Endothelial cell of umbilical vein (primary cell): ENCODE results near the gene ATRNL1. TPM values are rescaled to one million over a fixed set of nuclear protein-coding genes. Genes with fewer than 3 reads are reported as not detected.

Source experiments
- BruUV-seq: library from RNA; stranded (reverse); fragments of 400-500 nt; replicated peaks from 2 replicates; lab custom pipeline; 2021; lab: Mats Ljungman, UMichigan
- CTCF ChIA-PET: fragments of 300-600, 350-600 bp; sonication (Branson Sonifier 250); formaldehyde crosslinking; loops from one replicate; lab custom pipeline; 2021; ENCODE audit warnings: antibody characterized with exemption, inconsistent platforms; lab: Charles Lee
- POLR2A ChIA-PET: fragments of 300-600, 350-600 bp; sonication (Branson Sonifier 250); formaldehyde crosslinking; loops from one replicate; lab custom pipeline; 2021; ENCODE audit warnings: antibody characterized with exemption, inconsistent platforms; lab: Charles Lee
- DNase-seq: peaks from one replicate; pipeline ENCODE4 v3.0.0-alpha.2; 2011; ENCODE audit warnings: low read depth, low spot score
- FAIRE-seq: peaks from 2 replicates; lab custom pipeline; 2011; peaks lifted over from hg19 to GRCh38; lab: Jason Lieb, UNC
- H2AFZ ChIP-seq: 2 replicates; pipeline ENCODE4 v1.6.0; 2012; ENCODE audit warnings: low read depth, low read length, control low read depth, inconsistent platforms
- H3K27ac ChIP-seq: 2 replicates; pipeline ENCODE4 v1.5.1; 2011; ENCODE audit warnings: low read depth, mild to moderate bottlenecking, control low read depth, low read length, moderate library complexity; ENCODE audit not compliant: insufficient read depth
- H3K27me3 ChIP-seq, 2 experiments: 2 replicates each; pipeline versions ENCODE4 v1.6.0 to v1.6.1; 2011; ENCODE audit warnings: low read length in 2 of 2, mixed read lengths in 1 of 2; ENCODE audit not compliant: control insufficient read depth in 2 of 2, insufficient read depth in 2 of 2
- H3K36me3 ChIP-seq, 2 experiments: 2 replicates in 1 of 2; 3 replicates in 1 of 2; pipeline ENCODE4 v1.5.1; 2011; ENCODE audit warnings: low read length in 2 of 2, mild to moderate bottlenecking in 1 of 2, moderate library complexity in 1 of 2; ENCODE audit not compliant: control insufficient read depth in 2 of 2, insufficient read depth in 2 of 2; ENCODE audit errors: extremely low read depth in 1 of 2
- H3K4me1 ChIP-seq: 3 replicates; pipeline ENCODE4 v1.5.1; 2011; ENCODE audit warnings: mild to moderate bottlenecking, low read length; ENCODE audit not compliant: control insufficient read depth, insufficient read depth; ENCODE audit errors: extremely low read depth
- H3K4me2 ChIP-seq: 2 replicates; pipeline ENCODE4 v1.6.1; 2011; ENCODE audit warnings: low read length, control low read depth, mixed read lengths; ENCODE audit not compliant: insufficient read depth
- H3K4me3 ChIP-seq, 3 experiments: fragments of 200-600 bp in 1 of 3; sonication (generic), shearing (Covaris generic) in 1 of 3; replicated peaks in 1 of 3; 2 replicates each; pipeline ENCODE4 v1.5.1; 2011 to 2016; ENCODE audit warnings: control low read depth in 3 of 3, low read length in 3 of 3, mild to moderate bottlenecking in 2 of 3, inconsistent platforms in 1 of 3, low read depth in 1 of 3, moderate library complexity in 1 of 3; ENCODE audit not compliant: insufficient read depth in 1 of 3
- H3K79me2 ChIP-seq: 2 replicates; pipeline ENCODE4 v1.6.0; 2012; ENCODE audit warnings: low read length, inconsistent platforms; ENCODE audit not compliant: control insufficient read depth, insufficient read depth
- H3K9ac ChIP-seq: replicated peaks from 2 replicates; pipeline ENCODE3; 2011; ENCODE audit warnings: low read length, control low read depth; ENCODE audit not compliant: insufficient read depth; ENCODE audit errors: extremely low read depth
- H3K9me1 ChIP-seq: replicated peaks from 3 replicates; pipeline ENCODE4 v1.6.0; 2011; ENCODE audit warnings: mild to moderate bottlenecking, low read length; ENCODE audit not compliant: control insufficient read depth, insufficient read depth; ENCODE audit errors: extremely low read depth
- H3K9me3 ChIP-seq: replicated peaks from 2 replicates; pipeline ENCODE4 v1.5.1; 2012; ENCODE audit warnings: low read length, inconsistent platforms; ENCODE audit not compliant: control insufficient read depth, insufficient read depth
- H4K20me1 ChIP-seq: replicated peaks from 2 replicates; pipeline ENCODE3; 2011; ENCODE audit warnings: mild to moderate bottlenecking, low read length; ENCODE audit not compliant: control insufficient read depth, insufficient read depth; ENCODE audit errors: extremely low read depth
- CTCF ChIP-seq, 2 donors: IDR thresholded peaks; 1 replicate in 1 of 2; 2 replicates in 1 of 2; pipeline ENCODE4 v1.5.1; 2011; ENCODE audit warnings: low read length in 2 of 2, mild to moderate bottlenecking in 2 of 2, moderate library complexity in 2 of 2, control low read depth in 1 of 2, inconsistent platforms in 1 of 2, low read depth in 1 of 2; ENCODE audit not compliant: insufficient read depth in 1 of 2; ENCODE audit errors: extremely low read depth in 1 of 2
- EZH2 ChIP-seq: IDR thresholded peaks from 2 replicates; pipeline ENCODE4 v1.6.1; 2012; ENCODE audit warnings: borderline replicate concordance, low read depth, mild to moderate bottlenecking, moderate library complexity, low read length, inconsistent platforms; ENCODE audit not compliant: severe bottlenecking
- FOS ChIP-seq: IDR thresholded peaks from 2 replicates; pipeline ENCODE4 v1.6.1; 2011; ENCODE audit warnings: mild to moderate bottlenecking, low read length, moderate library complexity, borderline replicate concordance; ENCODE audit not compliant: insufficient read depth
- GATA2 ChIP-seq: IDR thresholded peaks from 2 replicates; pipeline ENCODE4 v1.7.0; 2011; ENCODE audit warnings: low read depth, mild to moderate bottlenecking, moderate library complexity, mixed read lengths, low read length; ENCODE audit not compliant: insufficient read length, insufficient read depth
- JUN ChIP-seq: IDR thresholded peaks from 2 replicates; pipeline ENCODE4 v1.6.1; 2011; ENCODE audit warnings: borderline replicate concordance, low read depth; ENCODE audit not compliant: insufficient read length, insufficient read depth
- MYC ChIP-seq: IDR thresholded peaks from one replicate; pipeline ENCODE4 v1.6.1; 2011; ENCODE audit warnings: mild to moderate bottlenecking, low read depth, low read length
- POLR2A ChIP-seq: IDR thresholded peaks from 2 replicates; pipeline ENCODE4 v1.6.1; 2012; ENCODE audit warnings: low read depth, mild to moderate bottlenecking, control low read depth, low read length
- POLR2AphosphoS5 ChIP-seq: IDR thresholded peaks from 2 replicates; pipeline ENCODE4 v1.6.1; 2012; ENCODE audit warnings: low read depth, mild to moderate bottlenecking, control low read depth, low read length, moderate library complexity; ENCODE audit not compliant: insufficient read depth
- dilution Hi-C: fragments of 300-500 bp; cut with MboI; formaldehyde crosslinking; loops from one replicate; pipeline ENCODE4 v1.15.0; 2019; ENCODE audit warnings: low sequenced_read_pairs; ENCODE audit not compliant: extremely low pct_ligation_motif_present
- intact Hi-C: fragments of 100-400 bp; cut with micrococcal nuclease; formaldehyde crosslinking; loops from one replicate; pipeline ENCODE4 v1.10.0; 2022
- polyA plus RNA-seq, 4 experiments: library from polyadenylated mRNA; depleted of rRNA in 3 of 4; stranded (reverse) in 3 of 4; unstranded in 1 of 4; fragments of >200 nt; gene quantifications; 2 replicates each; pipeline versions ENCODE4 v1.2.1 to v1.2.3, GENCODE V29; 2011 to 2012; ENCODE audit warnings: missing spikeins in 1 of 4
- total RNA-seq: library from RNA; stranded (reverse); gene quantifications from 2 replicates; pipeline ENCODE4 v1.2.3, GENCODE V29; 2021
- TF ChIP-seq, protein P1 (sequence below): IDR thresholded peaks from 2 replicates; pipeline ENCODE4 v1.6.1; 2011; ENCODE audit not compliant: insufficient read depth, insufficient read length

ATRNL1 gene
- total and polyA plus RNA-seq, 2 donors (not counting 3 experiments of a cell fraction or from before 2014, with no cell fraction given) = not detected

DNA sequence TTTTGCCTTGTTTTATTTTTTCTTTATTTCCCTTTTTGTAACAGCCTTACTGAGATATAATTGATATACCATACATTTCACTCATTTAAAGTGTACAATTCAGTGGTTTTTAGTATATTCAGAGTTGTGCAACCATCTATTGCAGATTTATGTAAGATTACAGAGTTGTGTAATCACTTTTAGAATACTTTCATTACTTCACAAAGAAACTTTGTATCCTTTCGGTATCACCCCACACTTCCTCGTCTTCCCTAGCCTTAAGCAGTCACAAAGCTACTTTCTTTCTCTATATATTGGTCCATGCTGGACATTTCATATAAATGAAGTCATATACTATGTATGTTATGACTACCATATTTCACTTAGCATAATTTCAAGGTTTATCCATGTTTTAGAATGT, 74.6 kb downstream of the ATRNL1 start:
- POLR2A ChIA-PET = no interaction called here
- H3K4me3 ChIP-seq = no peak overlapping the region
- no peak overlapping the region for H3K9ac ChIP-seq
- no peaks in the 10 kb centered on the region for H3K79me2 ChIP-seq
- DNase-seq (no peak), FAIRE-seq (no peak)
- dilution Hi-C loops (no loop called here), intact Hi-C loops (no loop called here)
- no peaks in the 10 kb centered on the region for H3K4me1 ChIP-seq
- H3K27ac ChIP-seq = no peak overlapping the region
- CTCF ChIA-PET = no interaction called here
- no peak overlapping the region for H3K4me2 ChIP-seq
- TF ChIP-seq POLR2A (no peak), MYC (no peak), CTCF (IDR thresholded peaks at IDR 0.05; ENCODE audit: extremely low read depth in 1 of 2, insufficient read depth in 1 of 2, low read depth in 1 of 2, low read length in 2 of 2) (no peak), JUN (no peak), FOS (no peak), POLR2AphosphoS5 (no peak), EZH2 (no peak), GATA2 (no peak)
- TF ChIP-seq, protein P1, sequence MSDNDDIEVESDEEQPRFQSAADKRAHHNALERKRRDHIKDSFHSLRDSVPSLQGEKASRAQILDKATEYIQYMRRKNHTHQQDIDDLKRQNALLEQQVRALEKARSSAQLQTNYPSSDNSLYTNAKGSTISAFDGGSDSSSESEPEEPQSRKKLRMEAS = no peak
- H3K9me3 ChIP-seq = no peaks in the 10 kb centered on the region
- H3K27me3 ChIP-seq = no peaks in the 10 kb centered on the region
- no peaks in the 10 kb centered on the region for H4K20me1 ChIP-seq
- H2AFZ ChIP-seq = no peak overlapping the region
- H3K36me3 ChIP-seq = no peaks in the 10 kb centered on the region
- BruUV-seq = no TSS peak
- no peaks in the 10 kb centered on the region for H3K9me1 ChIP-seq
